ENCODE data around the gene EFCAB8. TPM values are rescaled to one million over a fixed set of nuclear protein-coding genes. Genes with fewer than 3 reads are reported as not detected.

The EFCAB8 gene
- total and polyA plus RNA-seq, 2 donors from 2014 or later, result 0.13 TPM; not detected in 1

GRCh38 chr20:32918296-32918695 lies 59.6 kb downstream of the EFCAB8 start:
- no peak overlapping the region for H3K4me3 ChIP-seq (ENCODE audit: low read length in 3 of 3)
- no peak overlapping the region for H3K9ac ChIP-seq (ENCODE audit: low read length in 3 of 3)
- H3K4me1 ChIP-seq (ENCODE audit: control insufficient read depth in 2 of 3, insufficient read depth in 2 of 3, low read depth in 1 of 3, low read length in 3 of 3), result no peaks in the 10 kb centered on the region
- H3K36me3 ChIP-seq (ENCODE audit: control insufficient read depth in 2 of 3, insufficient read depth in 3 of 3, low read length in 3 of 3), result no peaks in the 10 kb centered on the region
- H3K27me3 ChIP-seq (ENCODE audit: control insufficient read depth, insufficient read depth, low read length), result no peaks in the 10 kb centered on the region
- DNase-seq, result peak in 1 of 5 donors; percentile 28
- FAIRE-seq, result no peak
- no peak overlapping the region for H3K27ac ChIP-seq (ENCODE audit: low read depth in 2 of 2, low read length in 2 of 2)
- intact Hi-C loops (cut with DNase I), result no loop called here
- H3K9me3 ChIP-seq (ENCODE audit: control insufficient read depth in 2 of 3, insufficient read depth in 1 of 3, low read length in 3 of 3), result peaks cover 0 to 14% (median 4%) of the 10 kb centered on the region in 3 donors
- TF ChIP-seq CTCF (IDR thresholded peaks at IDR 0.05; ENCODE audit: borderline replicate concordance, extremely low read depth, insufficient read depth), result no peak

GRCh38 chr20:32918751-32919150 lies 60.0 kb downstream of the EFCAB8 start:
- no peak for TF ChIP-seq CTCF (IDR thresholded peaks at IDR 0.05; ENCODE audit: borderline replicate concordance, extremely low read depth, insufficient read depth)
- intact Hi-C loops (cut with DNase I), result no loop called here
- H3K27ac ChIP-seq (ENCODE audit: low read depth in 2 of 2, low read length in 2 of 2), result no peak overlapping the region
- no peaks in the 10 kb centered on the region for H3K4me1 ChIP-seq (ENCODE audit: control insufficient read depth in 2 of 3, insufficient read depth in 2 of 3, low read depth in 1 of 3, low read length in 3 of 3)
- no peak overlapping the region for H3K4me3 ChIP-seq (ENCODE audit: low read length in 3 of 3)
- no peaks in the 10 kb centered on the region for H3K27me3 ChIP-seq (ENCODE audit: control insufficient read depth, insufficient read depth, low read length)
- no peak for FAIRE-seq
- H3K36me3 ChIP-seq (ENCODE audit: control insufficient read depth in 2 of 3, insufficient read depth in 3 of 3, low read length in 3 of 3), result no peaks in the 10 kb centered on the region
- peaks cover 0 to 14% (median 4%) of the 10 kb centered on the region in 3 donors for H3K9me3 ChIP-seq (ENCODE audit: control insufficient read depth in 2 of 3, insufficient read depth in 1 of 3, low read length in 3 of 3)
- no peak for DNase-seq
- H3K9ac ChIP-seq (ENCODE audit: low read length in 3 of 3), result no peak overlapping the region

GRCh38 chr20:32920066-32920465 lies 61.3 kb downstream of the EFCAB8 start:
- Histone ChIP-seq H3K27ac (ENCODE audit: low read depth in 2 of 2, low read length in 2 of 2) (no peak overlapping the region), H3K36me3 (ENCODE audit: control insufficient read depth in 2 of 3, insufficient read depth in 3 of 3, low read length in 3 of 3) (no peaks in the 10 kb centered on the region), H3K9ac (ENCODE audit: low read length in 3 of 3) (no peak overlapping the region), H3K27me3 (ENCODE audit: control insufficient read depth, insufficient read depth, low read length) (no peaks in the 10 kb centered on the region), H3K4me1 (ENCODE audit: control insufficient read depth in 2 of 3, insufficient read depth in 2 of 3, low read depth in 1 of 3, low read length in 3 of 3) (no peaks in the 10 kb centered on the region), H3K9me3 (ENCODE audit: control insufficient read depth in 2 of 3, insufficient read depth in 1 of 3, low read length in 3 of 3) (peaks cover 0 to 13% (median 4%) of the 10 kb centered on the region in 3 donors), H3K4me3 (ENCODE audit: low read length in 3 of 3) (no peak overlapping the region)
- no peak for TF ChIP-seq CTCF (IDR thresholded peaks at IDR 0.05; ENCODE audit: borderline replicate concordance, extremely low read depth, insufficient read depth)
- no peak for FAIRE-seq
- intact Hi-C loops (cut with DNase I), result no loop called here
- DNase-seq, result no peak

All from kidney (tissue), 14 donors.